ENCODE results near the gene ATXN1.

- no peak for TF ChIP-seq NFIC (IDR thresholded peaks at IDR 0.05; ENCODE audit: borderline replicate concordance)
- TF ChIP-seq CTCF (IDR thresholded peaks at IDR 0.05): no peak
- no peak for TF ChIP-seq REST (IDR thresholded peaks at IDR 0.05; ENCODE audit: low read depth, low read length)
- TF ChIP-seq GABPA (IDR thresholded peaks at IDR 0.05; ENCODE audit: low read depth): no peak
- TF ChIP-seq JUND (IDR thresholded peaks at IDR 0.05): no peak
These were observed 367.9 kb downstream of the ATXN1 start for GRCh38 chr6:16393326-16393725.

All from SK-N-SH (cell line).